ENCODE data around the gene DMXL2.
"Not testable (repeated sequence)": the region's sequence is repeated elsewhere in the genome, so short reads cannot be mapped to it uniquely, and the experiment has no call there.

Gene DMXL2

DNA sequence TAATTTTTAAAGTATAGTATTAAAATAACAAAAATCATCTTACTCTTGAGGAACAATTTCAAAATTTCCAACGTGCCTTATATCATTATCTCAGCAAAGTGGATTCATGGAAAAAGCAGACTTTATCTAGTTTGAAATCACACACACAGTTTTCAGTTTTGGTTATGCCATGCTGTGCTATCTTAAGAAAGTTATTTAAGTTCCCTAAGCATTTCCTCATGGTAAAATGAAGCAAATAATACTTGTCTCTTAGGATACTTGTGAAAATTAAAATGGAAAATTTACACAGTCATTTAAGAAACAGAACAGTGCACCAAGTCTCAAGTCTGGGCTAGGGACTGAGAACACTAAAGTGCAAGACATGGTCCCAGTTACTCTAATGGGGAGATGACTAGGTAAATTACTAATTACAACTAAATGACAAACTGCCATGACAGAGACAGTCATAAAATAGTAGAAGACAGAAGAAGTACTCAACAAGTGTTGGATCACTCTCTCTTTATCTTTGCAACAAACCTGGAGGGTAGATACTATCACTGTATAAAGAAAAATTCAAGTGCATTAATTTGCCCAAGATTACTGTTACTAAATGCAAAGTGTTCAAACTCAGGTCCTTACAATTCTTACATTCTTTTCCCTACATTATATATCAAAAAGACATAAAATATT is 44.8 kb downstream of the DMXL2 start:
- no peak for DNase-seq (ENCODE audit: low read depth in 2 of 2)

DNA sequence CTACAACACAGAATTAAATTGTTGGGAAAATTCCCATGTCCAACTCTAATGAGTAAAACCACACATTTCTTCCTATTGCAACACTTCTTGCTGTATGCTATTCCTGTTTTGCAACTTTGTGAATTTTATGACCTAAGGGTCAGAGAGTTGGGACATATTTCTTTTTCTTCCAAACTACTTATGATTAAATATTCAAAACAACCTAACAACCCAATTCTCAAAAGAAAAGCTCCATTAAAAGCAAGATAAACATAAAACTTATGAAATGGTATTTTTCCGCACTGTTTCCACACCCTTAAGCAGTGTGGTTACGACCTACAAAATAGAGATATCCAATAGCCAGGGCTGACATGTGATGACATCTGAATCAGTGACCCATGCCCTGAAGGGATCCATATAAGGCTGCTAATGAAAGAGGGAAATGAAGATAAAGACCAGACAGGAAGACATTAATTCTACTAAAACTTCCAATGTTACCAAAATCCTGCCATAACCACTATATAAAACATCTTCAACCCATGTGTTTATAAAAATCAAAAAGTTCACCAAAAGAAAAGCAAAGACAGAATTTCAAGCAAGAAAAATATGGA is 45.6 kb downstream of the DMXL2 start:
- peak; percentile 66 for DNase-seq (ENCODE audit: low read depth in 2 of 2)

DNA sequence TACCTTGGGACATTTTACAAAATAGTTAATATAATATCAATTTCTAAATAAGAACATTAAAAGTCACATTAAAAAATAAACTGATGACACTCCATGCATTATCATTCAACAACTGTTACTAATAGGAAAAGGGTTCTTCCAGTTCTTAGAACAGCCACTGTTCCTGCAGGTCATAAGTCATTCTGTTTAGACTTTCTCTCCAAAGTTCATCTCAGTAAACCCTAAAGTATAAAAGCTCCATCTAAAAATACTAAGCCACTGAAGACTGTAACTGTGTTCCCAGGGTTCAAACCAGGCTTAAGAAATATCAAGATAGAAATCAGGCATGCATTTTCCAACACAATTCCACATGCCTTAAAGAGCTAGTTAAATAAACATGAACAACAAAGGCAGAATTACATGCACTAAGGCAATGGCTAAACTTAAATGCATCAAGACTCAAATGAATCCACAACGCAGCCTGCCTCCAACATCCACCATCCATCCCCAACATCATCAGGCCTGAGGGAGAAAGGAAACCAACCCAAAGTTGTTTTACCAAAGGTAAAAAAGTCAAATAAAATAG is 46.2 kb downstream of the DMXL2 start:
- no peak for DNase-seq (ENCODE audit: low read depth in 2 of 2)

GRCh38 chr15:51575775-51576174 is 46.8 kb downstream of the DMXL2 start:
- no peak for DNase-seq (ENCODE audit: low read depth in 2 of 2)

GRCh38 chr15:51573352-51573751 is 49.2 kb downstream of the DMXL2 start:
- not testable (repeated sequence) for DNase-seq (ENCODE audit: low read depth in 2 of 2)

- not testable (repeated sequence) for DNase-seq (ENCODE audit: low read depth in 2 of 2)
These were observed 53.4 kb downstream of the DMXL2 start for GRCh38 chr15:51568939-51569784.

DNA sequence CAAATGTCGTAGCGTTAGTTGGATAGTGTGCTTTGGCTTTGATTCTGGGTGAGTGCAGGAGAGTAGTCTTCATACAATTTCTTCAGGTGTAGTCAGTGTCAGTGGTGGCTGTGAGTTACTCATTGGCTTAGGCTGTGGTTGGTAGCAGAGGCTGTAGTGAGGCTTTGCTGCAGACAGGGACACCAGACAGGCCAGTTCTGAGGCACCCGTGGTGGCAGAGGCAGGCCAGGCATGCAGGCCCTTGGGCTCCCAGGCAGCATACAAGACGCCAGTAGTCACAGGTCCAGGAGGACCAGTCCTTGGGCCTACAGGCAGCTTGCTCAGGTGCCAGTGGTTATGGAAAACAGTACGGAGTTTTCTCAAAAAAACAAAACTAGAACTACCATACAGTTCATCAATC is 61.3 kb downstream of the DMXL2 start:
- no peak for DNase-seq (ENCODE audit: low read depth in 2 of 2)

GRCh38 chr15:51558876-51559275 is 63.7 kb downstream of the DMXL2 start:
- no peak for DNase-seq (ENCODE audit: low read depth in 2 of 2)

DNA sequence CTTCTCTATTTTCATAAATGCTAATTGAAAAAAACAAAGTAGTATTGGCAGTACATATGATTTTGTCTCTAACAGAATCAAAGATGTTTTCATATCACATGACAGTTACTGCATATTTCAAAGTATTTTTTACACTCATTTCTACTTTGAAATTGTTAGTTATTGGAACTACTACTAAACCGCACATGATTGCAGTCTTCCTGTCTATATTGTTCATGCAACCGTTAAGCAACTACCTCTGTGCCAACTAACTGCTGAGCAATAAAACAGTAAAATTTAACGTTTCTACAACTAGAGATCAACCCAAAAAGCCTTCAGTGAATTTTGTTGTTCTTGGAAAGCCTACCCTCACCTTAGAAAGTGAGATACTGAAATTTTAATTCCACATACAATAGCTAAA is 64.2 kb downstream of the DMXL2 start:
- no peak for DNase-seq (ENCODE audit: low read depth in 2 of 2)

DNA sequence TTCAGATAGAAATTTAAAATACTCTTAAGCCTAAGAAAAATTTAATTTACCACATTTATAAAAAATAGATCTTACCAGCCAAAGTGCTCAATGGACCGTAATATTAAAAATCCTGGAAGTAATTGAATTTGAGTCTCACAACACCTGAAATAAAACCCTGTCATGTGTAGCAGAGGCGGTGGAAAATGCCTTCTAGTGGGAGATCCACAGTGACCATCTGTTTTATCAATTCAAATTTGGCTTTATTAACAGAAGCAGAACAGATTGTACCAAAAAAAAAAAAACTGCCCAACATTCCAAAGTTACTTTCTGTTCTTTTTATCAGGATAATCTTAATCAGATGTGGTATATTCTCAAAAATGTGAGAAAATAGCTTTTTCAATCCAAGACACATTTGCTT is 71.7 kb downstream of the DMXL2 start:
- no peak for DNase-seq (ENCODE audit: low read depth in 2 of 2)

DNA sequence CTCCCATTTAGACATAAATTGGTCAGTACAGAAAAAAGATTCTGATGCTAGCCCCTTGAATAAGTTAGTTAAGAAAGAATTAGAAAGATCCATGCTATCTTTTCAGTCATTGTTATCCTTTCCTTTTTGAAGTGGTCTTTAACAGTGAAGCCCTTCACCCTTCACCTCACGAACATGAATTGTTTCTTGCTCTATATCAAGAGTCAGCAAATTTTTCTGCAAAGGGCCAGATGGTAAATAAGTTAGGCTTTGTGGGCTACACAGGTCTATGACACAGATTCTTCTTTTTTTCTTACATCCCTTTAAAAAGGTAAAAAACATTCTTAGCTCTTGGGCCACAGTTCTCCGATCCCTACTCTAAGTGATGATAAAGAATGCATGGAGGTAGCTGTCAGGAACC is 74.9 kb downstream of the DMXL2 start:
- DNase-seq (ENCODE audit: low read depth in 2 of 2): no peak

DNA sequence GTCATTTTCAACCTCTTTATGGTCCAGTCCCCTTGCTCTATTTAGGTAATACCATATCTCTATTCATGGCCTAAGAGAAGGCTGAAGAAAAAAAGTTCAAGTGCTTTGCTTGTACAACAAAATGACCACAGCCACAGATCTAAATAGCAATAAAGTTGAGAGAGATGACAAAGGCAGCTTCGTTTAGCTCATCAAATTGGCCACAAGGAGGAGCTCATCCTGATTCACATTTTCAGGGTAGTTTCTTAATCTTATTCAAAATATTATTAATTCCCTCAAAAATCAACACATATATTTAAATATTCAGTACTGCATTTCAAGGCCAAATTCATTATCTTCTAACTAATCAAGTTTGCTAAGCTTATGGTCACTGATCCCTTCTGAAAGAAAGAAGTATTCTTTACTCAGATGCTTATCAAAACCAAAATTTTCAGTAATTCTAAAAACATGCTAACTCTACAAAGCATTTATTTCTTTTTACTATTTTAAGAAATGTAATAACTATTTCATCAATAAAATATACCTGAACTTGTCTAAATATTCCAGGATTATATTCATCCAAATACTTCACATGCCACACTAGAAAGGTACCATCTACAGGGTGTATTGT is 85.5 kb downstream of the DMXL2 start:
- no peak for DNase-seq (ENCODE audit: low read depth in 2 of 2)

- DNase-seq (ENCODE audit: low read depth in 2 of 2): no peak
These were observed 88.7 kb downstream of the DMXL2 start for GRCh38 chr15:51533672-51534398.

- DNase-seq (ENCODE audit: low read depth in 2 of 2): no peak
These were observed 95.6 kb downstream of the DMXL2 start for GRCh38 chr15:51526955-51527354.

DNA sequence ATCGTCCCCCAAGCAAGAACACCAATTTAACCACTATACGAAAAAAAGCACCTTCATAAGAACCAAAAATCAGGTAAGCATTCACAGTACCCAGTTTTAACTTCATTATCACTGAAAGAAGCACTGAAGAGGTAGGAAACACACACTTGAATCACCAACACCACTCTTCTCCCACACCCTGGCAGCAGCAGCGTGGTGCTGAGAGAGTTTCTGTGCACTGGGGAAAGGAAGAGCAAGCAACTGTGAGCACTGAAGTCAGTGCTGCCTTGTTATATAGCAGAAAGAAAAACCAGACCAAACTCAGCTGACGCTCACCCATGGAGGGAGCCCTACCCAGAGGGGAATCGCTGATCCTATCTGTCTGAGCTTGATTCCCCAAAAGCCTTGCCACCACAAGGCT is 98.2 kb downstream of the DMXL2 start:
- DNase-seq (ENCODE audit: low read depth in 2 of 2): no peak

DNA sequence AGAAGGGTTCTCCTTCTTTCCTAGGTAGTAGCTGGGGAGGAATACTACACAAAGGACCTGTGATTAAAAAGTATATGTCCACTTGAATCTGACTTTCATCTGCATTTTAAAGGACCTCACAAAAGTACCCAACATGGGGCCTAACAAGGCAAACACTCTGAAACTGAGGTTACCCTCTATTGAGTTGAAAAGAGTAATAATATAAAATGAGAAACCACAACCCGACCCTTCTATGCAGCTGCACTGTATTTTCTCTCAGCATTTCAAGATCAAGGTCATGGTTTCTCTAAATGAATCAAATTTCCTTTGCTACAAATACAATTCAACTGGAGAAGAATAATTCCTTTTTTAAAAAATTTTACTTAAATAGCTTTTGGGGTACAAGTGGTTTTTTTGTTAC is 106.3 kb downstream of the DMXL2 start:
- DNase-seq (ENCODE audit: low read depth in 2 of 2): no peak

DNA sequence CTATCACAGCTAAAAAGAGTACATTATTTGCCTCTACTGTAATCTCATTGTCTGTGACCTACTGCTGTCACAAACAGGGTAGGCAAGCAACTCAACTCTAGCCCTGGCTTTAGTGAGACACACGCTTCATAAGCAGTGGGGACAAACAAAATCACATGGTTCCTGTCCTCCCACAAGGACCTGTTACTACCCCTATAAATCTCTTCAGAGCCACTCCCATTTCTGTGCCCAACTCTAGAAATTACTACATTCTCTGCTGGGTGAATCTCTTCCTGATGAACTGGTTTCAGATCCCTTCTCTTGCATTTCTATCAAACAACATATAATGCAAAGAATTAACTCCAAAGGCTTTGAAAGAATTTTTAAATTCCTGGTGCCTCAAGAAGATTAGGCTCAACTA is 117.3 kb downstream of the DMXL2 start:
- no peak for DNase-seq (ENCODE audit: low read depth in 2 of 2)

- DNase-seq (ENCODE audit: low read depth in 2 of 2): no peak
These were observed 119.6 kb downstream of the DMXL2 start for GRCh38 chr15:51503003-51503402.

GRCh38 chr15:51499379-51499976 is 123.1 kb downstream of the DMXL2 start:
- DNase-seq (ENCODE audit: low read depth in 2 of 2): peak in 1 of 2 experiments; percentile 11

DNA sequence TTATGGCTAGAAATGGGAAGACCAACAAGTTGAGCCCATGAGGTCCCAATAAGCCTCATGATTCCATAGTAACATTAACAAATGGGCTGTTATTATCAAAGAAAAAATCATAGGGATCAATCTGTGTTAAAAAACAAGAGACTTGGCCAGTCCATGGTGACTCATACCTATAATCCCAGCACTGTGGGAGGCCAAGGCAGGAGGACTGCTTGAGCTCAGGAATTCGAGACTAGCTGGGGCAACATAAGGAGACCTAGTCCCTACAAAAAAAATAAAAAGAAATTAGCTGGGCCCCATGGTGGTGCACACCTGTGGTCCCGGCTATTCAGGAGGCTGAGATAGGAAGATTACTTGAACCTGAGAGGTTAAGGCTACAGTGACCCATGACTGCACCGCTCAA is 124.8 kb downstream of the DMXL2 start:
- DNase-seq (ENCODE audit: low read depth in 2 of 2): no peak

DNA sequence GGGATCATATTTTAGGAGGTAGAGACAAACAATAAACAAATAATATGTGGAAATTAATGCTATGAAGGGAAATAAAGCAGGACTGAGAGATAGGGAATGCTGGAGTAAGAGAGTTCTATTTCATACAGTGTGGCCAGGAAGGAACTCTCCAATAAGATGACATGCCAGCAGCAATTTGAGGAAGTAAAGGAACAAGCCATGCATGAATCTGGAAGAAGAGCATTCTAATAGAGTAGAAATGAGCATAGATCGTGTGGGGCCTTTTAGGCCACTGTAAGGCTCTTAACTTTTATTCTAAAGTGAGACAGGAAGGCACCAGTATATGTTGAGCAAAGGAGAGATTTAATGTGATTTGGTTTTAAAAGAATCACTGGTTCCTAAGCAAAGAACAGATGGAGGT is 126.3 kb downstream of the DMXL2 start:
- DNase-seq (ENCODE audit: low read depth in 2 of 2): no peak
